ENCODE results near the gene CACNG8.

DNA sequence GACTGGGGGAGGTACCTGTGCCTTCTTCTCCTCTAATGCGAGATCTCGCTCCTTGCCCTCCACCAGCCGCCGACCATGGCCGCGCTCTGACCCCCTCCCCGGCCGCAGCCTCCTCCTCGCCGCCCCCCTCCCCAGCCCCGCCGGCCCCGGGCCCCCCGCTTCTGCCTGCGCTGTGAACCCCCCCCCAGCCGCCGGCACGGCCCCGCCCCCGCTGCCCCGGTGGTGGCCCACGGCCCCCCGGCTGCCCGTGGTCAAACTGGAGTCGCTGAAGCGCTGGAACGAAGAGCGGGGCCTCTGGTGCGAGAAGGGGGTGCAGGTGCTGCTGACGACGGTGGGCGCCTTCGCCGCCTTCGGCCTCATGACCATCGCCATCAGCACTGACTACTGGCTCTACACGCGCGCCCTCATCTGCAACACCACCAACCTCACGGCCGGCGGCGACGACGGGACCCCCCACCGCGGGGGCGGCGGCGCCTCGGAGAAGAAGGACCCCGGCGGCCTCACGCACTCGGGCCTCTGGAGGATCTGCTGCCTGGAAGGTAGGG, at the start of gene CACNG8:
- TF ChIP-seq, protein P1, sequence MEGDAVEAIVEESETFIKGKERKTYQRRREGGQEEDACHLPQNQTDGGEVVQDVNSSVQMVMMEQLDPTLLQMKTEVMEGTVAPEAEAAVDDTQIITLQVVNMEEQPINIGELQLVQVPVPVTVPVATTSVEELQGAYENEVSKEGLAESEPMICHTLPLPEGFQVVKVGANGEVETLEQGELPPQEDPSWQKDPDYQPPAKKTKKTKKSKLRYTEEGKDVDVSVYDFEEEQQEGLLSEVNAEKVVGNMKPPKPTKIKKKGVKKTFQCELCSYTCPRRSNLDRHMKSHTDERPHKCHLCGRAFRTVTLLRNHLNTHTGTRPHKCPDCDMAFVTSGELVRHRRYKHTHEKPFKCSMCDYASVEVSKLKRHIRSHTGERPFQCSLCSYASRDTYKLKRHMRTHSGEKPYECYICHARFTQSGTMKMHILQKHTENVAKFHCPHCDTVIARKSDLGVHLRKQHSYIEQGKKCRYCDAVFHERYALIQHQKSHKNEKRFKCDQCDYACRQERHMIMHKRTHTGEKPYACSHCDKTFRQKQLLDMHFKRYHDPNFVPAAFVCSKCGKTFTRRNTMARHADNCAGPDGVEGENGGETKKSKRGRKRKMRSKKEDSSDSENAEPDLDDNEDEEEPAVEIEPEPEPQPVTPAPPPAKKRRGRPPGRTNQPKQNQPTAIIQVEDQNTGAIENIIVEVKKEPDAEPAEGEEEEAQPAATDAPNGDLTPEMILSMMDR (tag by site-specific recombination; IDR thresholded peaks at IDR 0.05), result no peak
- TF ChIP-seq ZNF76 (tag by site-specific recombination; IDR thresholded peaks at IDR 0.05; ENCODE audit: borderline replicate concordance, low read depth), result no peak
- TF ChIP-seq, protein P2, sequence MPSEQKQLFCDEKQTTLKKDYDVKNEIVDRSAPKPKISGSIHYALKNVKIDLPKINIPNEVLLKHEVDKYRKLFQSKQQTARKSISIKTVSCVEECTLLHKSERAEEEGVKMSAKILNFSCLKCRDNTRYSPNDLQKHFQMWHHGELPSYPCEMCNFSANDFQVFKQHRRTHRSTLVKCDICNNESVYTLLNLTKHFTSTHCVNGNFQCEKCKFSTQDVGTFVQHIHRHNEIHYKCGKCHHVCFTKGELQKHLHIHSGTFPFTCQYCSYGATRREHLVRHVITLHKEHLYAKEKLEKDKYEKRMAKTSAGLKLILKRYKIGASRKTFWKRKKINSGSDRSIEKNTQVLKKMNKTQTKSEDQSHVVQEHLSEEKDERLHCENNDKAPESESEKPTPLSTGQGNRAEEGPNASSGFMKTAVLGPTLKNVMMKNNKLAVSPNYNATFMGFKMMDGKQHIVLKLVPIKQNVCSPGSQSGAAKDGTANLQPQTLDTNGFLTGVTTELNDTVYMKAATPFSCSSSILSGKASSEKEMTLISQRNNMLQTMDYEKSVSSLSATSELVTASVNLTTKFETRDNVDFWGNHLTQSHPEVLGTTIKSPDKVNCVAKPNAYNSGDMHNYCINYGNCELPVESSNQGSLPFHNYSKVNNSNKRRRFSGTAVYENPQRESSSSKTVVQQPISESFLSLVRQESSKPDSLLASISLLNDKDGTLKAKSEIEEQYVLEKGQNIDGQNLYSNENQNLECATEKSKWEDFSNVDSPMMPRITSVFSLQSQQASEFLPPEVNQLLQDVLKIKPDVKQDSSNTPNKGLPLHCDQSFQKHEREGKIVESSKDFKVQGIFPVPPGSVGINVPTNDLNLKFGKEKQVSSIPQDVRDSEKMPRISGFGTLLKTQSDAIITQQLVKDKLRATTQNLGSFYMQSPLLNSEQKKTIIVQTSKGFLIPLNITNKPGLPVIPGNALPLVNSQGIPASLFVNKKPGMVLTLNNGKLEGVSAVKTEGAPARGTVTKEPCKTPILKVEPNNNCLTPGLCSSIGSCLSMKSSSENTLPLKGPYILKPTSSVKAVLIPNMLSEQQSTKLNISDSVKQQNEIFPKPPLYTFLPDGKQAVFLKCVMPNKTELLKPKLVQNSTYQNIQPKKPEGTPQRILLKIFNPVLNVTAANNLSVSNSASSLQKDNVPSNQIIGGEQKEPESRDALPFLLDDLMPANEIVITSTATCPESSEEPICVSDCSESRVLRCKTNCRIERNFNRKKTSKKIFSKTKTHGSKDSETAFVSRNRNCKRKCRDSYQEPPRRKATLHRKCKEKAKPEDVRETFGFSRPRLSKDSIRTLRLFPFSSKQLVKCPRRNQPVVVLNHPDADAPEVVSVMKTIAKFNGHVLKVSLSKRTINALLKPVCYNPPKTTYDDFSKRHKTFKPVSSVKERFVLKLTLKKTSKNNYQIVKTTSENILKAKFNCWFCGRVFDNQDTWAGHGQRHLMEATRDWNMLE (tag by site-specific recombination; conservative IDR thresholded peaks at IDR 0.05; ENCODE audit: low read depth), result no peak
- TF ChIP-seq, protein P3, sequence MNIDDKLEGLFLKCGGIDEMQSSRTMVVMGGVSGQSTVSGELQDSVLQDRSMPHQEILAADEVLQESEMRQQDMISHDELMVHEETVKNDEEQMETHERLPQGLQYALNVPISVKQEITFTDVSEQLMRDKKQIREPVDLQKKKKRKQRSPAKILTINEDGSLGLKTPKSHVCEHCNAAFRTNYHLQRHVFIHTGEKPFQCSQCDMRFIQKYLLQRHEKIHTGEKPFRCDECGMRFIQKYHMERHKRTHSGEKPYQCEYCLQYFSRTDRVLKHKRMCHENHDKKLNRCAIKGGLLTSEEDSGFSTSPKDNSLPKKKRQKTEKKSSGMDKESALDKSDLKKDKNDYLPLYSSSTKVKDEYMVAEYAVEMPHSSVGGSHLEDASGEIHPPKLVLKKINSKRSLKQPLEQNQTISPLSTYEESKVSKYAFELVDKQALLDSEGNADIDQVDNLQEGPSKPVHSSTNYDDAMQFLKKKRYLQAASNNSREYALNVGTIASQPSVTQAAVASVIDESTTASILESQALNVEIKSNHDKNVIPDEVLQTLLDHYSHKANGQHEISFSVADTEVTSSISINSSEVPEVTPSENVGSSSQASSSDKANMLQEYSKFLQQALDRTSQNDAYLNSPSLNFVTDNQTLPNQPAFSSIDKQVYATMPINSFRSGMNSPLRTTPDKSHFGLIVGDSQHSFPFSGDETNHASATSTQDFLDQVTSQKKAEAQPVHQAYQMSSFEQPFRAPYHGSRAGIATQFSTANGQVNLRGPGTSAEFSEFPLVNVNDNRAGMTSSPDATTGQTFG (tag by site-specific recombination; IDR thresholded peaks at IDR 0.05; ENCODE audit: borderline replicate concordance), result no peak
- no peak for TF ChIP-seq ZBTB17 (tag by site-specific recombination; IDR thresholded peaks at IDR 0.05)
- TF ChIP-seq SCRT1 (tag by site-specific recombination; IDR thresholded peaks at IDR 0.05; ENCODE audit: borderline replicate concordance), result no peak
- TF ChIP-seq ZNF600 (tag by site-specific recombination; IDR thresholded peaks at IDR 0.05), result no peak
- no peak for TF ChIP-seq ZNF274 (IDR thresholded peaks at IDR 0.05; ENCODE audit: low read length)
- no peak for TF ChIP-seq ZNF274 (tag by site-specific recombination; IDR thresholded peaks at IDR 0.05; ENCODE audit: borderline replicate concordance)
- no peak for TF ChIP-seq ZNF350 (tag by site-specific recombination; IDR thresholded peaks at IDR 0.05)
- no peak for TF ChIP-seq ZNF121 (tag by site-specific recombination; IDR thresholded peaks at IDR 0.05)
- TF ChIP-seq ZNF292 (tag by site-specific recombination; IDR thresholded peaks at IDR 0.05; ENCODE audit: borderline replicate concordance, low read depth), result no peak

All from HEK293 (cell line).